Heart right ventricle (tissue), 16 donors: ENCODE measurements around the gene CKS2. TPM values are rescaled to one million over a fixed set of nuclear protein-coding genes. Genes with fewer than 3 reads are reported as not detected.

Source experiments
- ATAC-seq, 8 donors: fragments of 200-7000 bp; cut with Tn5 transposase; one replicate each; pipeline ENCODE4 v1.9.1; 2020; ENCODE audit warnings: mild to moderate bottlenecking in 8 of 8, moderate library complexity in 8 of 8, moderate number of reproducible peaks in 1 of 8
- DNase-seq, 2 donors: peaks; one replicate each; pipeline ENCODE4 v3.0.0-alpha.2; 2020
- H3K27ac ChIP-seq, 10 donors: fragments of 200-600 bp; sonication (generic) in 2 of 10; one replicate each; pipeline versions ENCODE4 v1.5.0 to v1.8.0; 2020 to 2022; ENCODE audit warnings: mild to moderate bottlenecking in 3 of 10
- H3K27me3 ChIP-seq, 7 donors: fragments of 200-600 bp; one replicate each; pipeline ENCODE4 v1.8.0; 2021 to 2022; ENCODE audit warnings: mild to moderate bottlenecking in 2 of 7
- H3K36me3 ChIP-seq, 9 donors: fragments of 200-600 bp; sonication (generic) in 1 of 9; one replicate each; pipeline versions ENCODE4 v1.5.0 to v1.8.0; 2020 to 2022; ENCODE audit warnings: mild to moderate bottlenecking in 2 of 9
- H3K4me1 ChIP-seq, 9 donors: fragments of 200-600 bp; sonication (generic) in 1 of 9; one replicate each; pipeline versions ENCODE4 v1.5.0 to v1.8.0; 2020 to 2022; ENCODE audit warnings: mild to moderate bottlenecking in 4 of 9
- H3K4me3 ChIP-seq, 10 donors: fragments of 200-600 bp; sonication (generic) in 2 of 10; one replicate each; pipeline versions ENCODE4 v1.5.0 to v1.8.0; 2020 to 2022; ENCODE audit warnings: mild to moderate bottlenecking in 7 of 10, moderate library complexity in 2 of 10
- H3K9me3 ChIP-seq, 11 donors: fragments of 200-600 bp in 10 of 11; sonication (generic) in 2 of 11; one replicate each; pipeline versions ENCODE4 v1.5.0 to v1.8.0; 2013 to 2022; ENCODE audit warnings: mild to moderate bottlenecking in 2 of 11, control low read depth in 1 of 11, moderate library complexity in 1 of 11
- WGBS, 2 donors: extraction: QIAGEN DNeasy Blood & Tissue Kit; methylation state at CpG; one replicate each; pipeline ENCODE4 v1.1.7; 2013; ENCODE audit warnings: inconsistent platforms in 1 of 2; 5-methylcytosine and 5-hydroxymethylcytosine counted together
- intact Hi-C, 10 donors: fragments of 100-400 bp; cut with DNase I; formaldehyde crosslinking; loops; one replicate each; pipeline versions ENCODE4 v1.11.1 to v1.14.2; 2022
- polyA plus RNA-seq, 2 donors: library from polyadenylated mRNA; stranded (reverse); fragments of 200-250 nt; gene quantifications; one replicate each; pipeline ENCODE4 v1.2.3, GENCODE V29; 2013
- total RNA-seq, 10 donors: library from RNA; stranded (reverse); fragmentation: NEBNext Ultra II Directional in 3 of 10; extraction: Animal tissue kit (Norgen Biotek cat#: 25700) in 3 of 10; gene quantifications; one replicate each; pipeline versions ENCODE4 v1.2.1 to v1.2.4, GENCODE V29; 2021 to 2023
- TF ChIP-seq, protein P1 (sequence below), 9 donors: fragments of 200-600 bp; sonication (generic) in 2 of 9; IDR thresholded peaks; one replicate each; pipeline versions ENCODE4 v1.5.0 to v1.8.0; 2021 to 2022; ENCODE audit warnings: antibody characterized with exemption in 9 of 9, mild to moderate bottlenecking in 5 of 9, moderate library complexity in 1 of 9
- donor health status: Arrhythmogenic right ventricular cardiomyopathy.
- donor health status: ischemic (EF 13 %, LVEDD 7.1; RV severe dilation, severe dysfunction).
- donor health status: healthy with polysubstance abuse.
- donor health status: DM: no; HTN: yes; CAD: no.
- donor health status: DM: no; HTN: no; CAD: no.
- donor health status: ischemic (EF 25% LVEDD 6.9; RV normal size, moderate dysfunction).
- donor health status: ischemic (EF 25% LVEDD 5.7; RV mildly dilated, moderate dysfunction).
- donor health status: healthy.
- donor health status: DM: yes; HTN: yes; CAD: no.
- donor health status: Ischemic cardiomyopathy.
- donor health status: ischemic (EF 35%, LVEDD 5.7; RV mildly dilated, moderate dysfunction).
- donor health status: nonischemic (EF 11% LVEDD 7.7; RV severe dilation, severe dysfunction).
- donor health status: DM: yes; HTN: yes; CAD: no.
- donor health status: PGD.
- donor health status: ischemic (EF 29% LVEDD 5.4; RV normal size, mild dysfunction).
- donor health status: nonischemic (EF 23%, LVEDD 6.1; RV moderate dilation, normal function).

The CKS2 gene
- total and polyA plus RNA-seq, 12 donors = 1.5 to 24.3 (median 7.5) TPM

- WGBS, 2 donors = 79 to 81% methylated on average over 3 of the region's 3 CpGs
- Histone ChIP-seq H3K4me3 (no peak overlapping the region), H3K27me3 (no peaks in the 10 kb centered on the region), H3K36me3 (peaks cover 0 to 100% (median 59%) of the 10 kb centered on the region in 9 donors), H3K4me1 (peaks cover 5 to 40% (median 24%) of the 10 kb centered on the region in 9 donors), H3K27ac (peak overlapping the region in 2 of 10 donors; percentile 9 to 79), H3K9me3 (no peaks in the 10 kb centered on the region)
- DNase-seq = no peak
- intact Hi-C loops = loop anchor here in 1 of 10 donors (10.0 kb wide), 1 partner anchor 186 kb away; no protein-coding TSS in a partner anchor
- TF ChIP-seq, protein P1, sequence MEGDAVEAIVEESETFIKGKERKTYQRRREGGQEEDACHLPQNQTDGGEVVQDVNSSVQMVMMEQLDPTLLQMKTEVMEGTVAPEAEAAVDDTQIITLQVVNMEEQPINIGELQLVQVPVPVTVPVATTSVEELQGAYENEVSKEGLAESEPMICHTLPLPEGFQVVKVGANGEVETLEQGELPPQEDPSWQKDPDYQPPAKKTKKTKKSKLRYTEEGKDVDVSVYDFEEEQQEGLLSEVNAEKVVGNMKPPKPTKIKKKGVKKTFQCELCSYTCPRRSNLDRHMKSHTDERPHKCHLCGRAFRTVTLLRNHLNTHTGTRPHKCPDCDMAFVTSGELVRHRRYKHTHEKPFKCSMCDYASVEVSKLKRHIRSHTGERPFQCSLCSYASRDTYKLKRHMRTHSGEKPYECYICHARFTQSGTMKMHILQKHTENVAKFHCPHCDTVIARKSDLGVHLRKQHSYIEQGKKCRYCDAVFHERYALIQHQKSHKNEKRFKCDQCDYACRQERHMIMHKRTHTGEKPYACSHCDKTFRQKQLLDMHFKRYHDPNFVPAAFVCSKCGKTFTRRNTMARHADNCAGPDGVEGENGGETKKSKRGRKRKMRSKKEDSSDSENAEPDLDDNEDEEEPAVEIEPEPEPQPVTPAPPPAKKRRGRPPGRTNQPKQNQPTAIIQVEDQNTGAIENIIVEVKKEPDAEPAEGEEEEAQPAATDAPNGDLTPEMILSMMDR (IDR thresholded peaks at IDR 0.05) = no peak
- ATAC-seq = no peak
Measured at GRCh38 chr9:89358376-89358916, 47.5 kb downstream of the CKS2 start.

GRCh38 chr9:89358985-89359384 is 48.0 kb downstream of the CKS2 start:
- peak in 6 of 8 donors; percentile 39 to 86 (median 70) for ATAC-seq
- Histone ChIP-seq H3K4me3 (no peak overlapping the region), H3K9me3 (no peaks in the 10 kb centered on the region), H3K36me3 (peaks cover 0 to 100% (median 55%) of the 10 kb centered on the region in 9 donors), H3K27ac (peak overlapping the region in 4 of 10 donors; percentile 22 to 79 (median 58)), H3K4me1 (peaks cover 5 to 35% (median 24%) of the 10 kb centered on the region in 9 donors), H3K27me3 (no peaks in the 10 kb centered on the region)
- DNase-seq = peak in 1 of 2 donors; percentile 40
- 54 to 55% methylated on average over 4 of the region's 4 CpGs for WGBS, 2 donors
- intact Hi-C loops = loop anchor here in 1 of 10 donors (10.0 kb wide), 1 partner anchor 186 kb away; no protein-coding TSS in a partner anchor
- TF ChIP-seq, protein P1 (IDR thresholded peaks at IDR 0.05) = no peak

DNA sequence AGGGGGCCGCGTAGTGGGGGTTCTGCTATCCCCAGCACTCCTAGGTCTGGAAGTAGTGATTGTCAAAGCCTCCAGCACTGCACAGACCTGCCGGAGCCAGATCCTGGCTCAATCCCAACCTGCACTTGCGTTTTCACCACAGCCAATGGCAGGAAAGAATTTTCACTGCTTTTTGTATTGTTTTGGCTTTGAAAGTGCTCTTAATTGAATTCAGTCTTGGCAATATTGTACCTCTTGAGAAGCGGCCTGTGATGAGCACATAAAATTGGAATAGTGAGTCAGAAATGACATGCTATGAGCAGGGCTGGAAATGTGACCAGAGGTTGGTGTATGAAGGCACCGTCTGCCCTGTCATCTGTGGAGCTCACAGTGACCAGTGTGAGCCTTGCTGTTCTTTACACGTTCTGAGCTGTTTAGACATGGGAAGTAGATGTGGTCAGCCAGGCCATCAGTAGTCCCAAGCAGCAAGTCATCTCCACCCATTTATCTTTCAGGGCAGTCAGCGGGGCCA is 48.8 kb downstream of the CKS2 start:
- Histone ChIP-seq H3K4me1 (peaks cover 5 to 28% (median 24%) of the 10 kb centered on the region in 9 donors), H3K9me3 (no peaks in the 10 kb centered on the region), H3K36me3 (peaks cover 0 to 93% (median 46%) of the 10 kb centered on the region in 9 donors), H3K27ac (peak overlapping the region in 7 of 10 donors; percentile 20 to 79 (median 30)), H3K27me3 (no peaks in the 10 kb centered on the region), H3K4me3 (no peak overlapping the region)
- no peak for DNase-seq
- intact Hi-C loops = loop anchor here in 1 of 10 donors (10.0 kb wide), 1 partner anchor 185 kb away; no protein-coding TSS in a partner anchor
- TF ChIP-seq, protein P1 (IDR thresholded peaks at IDR 0.05) = no peak
- WGBS, 2 donors = 60 to 67% methylated on average over 8 of the region's 8 CpGs
- ATAC-seq = peak in 5 of 8 donors; percentile 41 to 65 (median 49)

- peak overlapping the region in 5 of 10 donors; percentile 20 to 79 (median 35) for H3K27ac ChIP-seq
- DNase-seq (no peak), ATAC-seq (peak in 3 of 8 donors; percentile 13 to 51 (median 48))
- no peaks in the 10 kb centered on the region for H3K27me3 ChIP-seq
- H3K9me3 ChIP-seq = no peaks in the 10 kb centered on the region
- 49 to 53% methylated on average over 3 of the region's 3 CpGs for WGBS, 2 donors
- H3K36me3 ChIP-seq = peaks cover 0 to 86% (median 41%) of the 10 kb centered on the region in 9 donors
- H3K4me3 ChIP-seq = no peak overlapping the region
- peaks cover 5 to 28% (median 24%) of the 10 kb centered on the region in 9 donors for H3K4me1 ChIP-seq
- intact Hi-C loops = no loop called here
- TF ChIP-seq, protein P1 (IDR thresholded peaks at IDR 0.05) = no peak
Measured at GRCh38 chr9:89360465-89360864, 49.5 kb downstream of the CKS2 start.
